ENCODE data around the gene MAD1L1.

The MAD1L1 gene

GRCh38 chr7:1853431-1853985 lies 379.2 kb downstream of the MAD1L1 start:
- DNase-seq = no peak

- DNase-seq = no peak
Measured at GRCh38 chr7:1852517-1853430, 380.0 kb downstream of the MAD1L1 start.

GRCh38 chr7:1851721-1852516 lies 380.8 kb downstream of the MAD1L1 start:
- no peak for DNase-seq

GRCh38 chr7:1850976-1851571 lies 381.7 kb downstream of the MAD1L1 start:
- DNase-seq = no peak

- DNase-seq = no peak
Measured at GRCh38 chr7:1850111-1850975, 382.4 kb downstream of the MAD1L1 start.

GRCh38 chr7:1849351-1850041 lies 383.2 kb downstream of the MAD1L1 start:
- no peak for DNase-seq

- no peak for DNase-seq
Measured at GRCh38 chr7:1848911-1849311, 383.8 kb downstream of the MAD1L1 start.

- no peak for DNase-seq
Measured at GRCh38 chr7:1848013-1848640, 384.6 kb downstream of the MAD1L1 start.

GRCh38 chr7:1847260-1848001 lies 385.3 kb downstream of the MAD1L1 start:
- no peak for DNase-seq

GRCh38 chr7:1846331-1847065 lies 386.2 kb downstream of the MAD1L1 start:
- DNase-seq = no peak

GRCh38 chr7:1845536-1846311 lies 387.0 kb downstream of the MAD1L1 start:
- DNase-seq = no peak

GRCh38 chr7:1844951-1845390 lies 387.8 kb downstream of the MAD1L1 start:
- DNase-seq = no peak

GRCh38 chr7:1844336-1844950 lies 388.3 kb downstream of the MAD1L1 start:
- DNase-seq = no peak

GRCh38 chr7:1843921-1844335 lies 388.8 kb downstream of the MAD1L1 start:
- no peak for DNase-seq

GRCh38 chr7:1843271-1843861 lies 389.4 kb downstream of the MAD1L1 start:
- no peak for DNase-seq

GRCh38 chr7:1842321-1843221 lies 390.2 kb downstream of the MAD1L1 start:
- no peak for DNase-seq
